KMS-11 (cell line): ENCODE data around the gene FRMD4A.

Experiments used
- H2AFZ ChIP-seq: fragments of 200-600 bp; sonication (generic); 2 replicates; pipeline ENCODE4 v1.6.1; 2016; ENCODE audit warnings: antibody characterized with exemption, mixed run types, low read depth
- H3K27ac ChIP-seq: fragments of 200-600 bp; sonication (generic); 2 replicates; pipeline ENCODE4 v1.6.1; 2016; ENCODE audit warnings: mild to moderate bottlenecking, mixed run types
- H3K27me3 ChIP-seq: fragments of 200-600 bp; sonication (generic); 2 replicates; pipeline ENCODE4 v1.6.1; 2017; ENCODE audit warnings: mild to moderate bottlenecking, low read depth, mixed run types, moderate library complexity; ENCODE audit not compliant: insufficient read depth
- H3K36me3 ChIP-seq: fragments of 200-600 bp; sonication (generic); 2 replicates; pipeline ENCODE4 v1.6.1; 2017; ENCODE audit warnings: mild to moderate bottlenecking, mixed run types; ENCODE audit not compliant: insufficient read depth
- H3K4me1 ChIP-seq: fragments of 200-600 bp; sonication (generic); 2 replicates; pipeline ENCODE4 v1.6.1; 2016; ENCODE audit warnings: mild to moderate bottlenecking, low read depth, mixed run types; ENCODE audit not compliant: poor library complexity, severe bottlenecking
- H3K4me2 ChIP-seq: fragments of 200-600 bp; sonication (generic); 2 replicates; pipeline ENCODE4 v1.7.0; 2016; ENCODE audit warnings: mild to moderate bottlenecking, mixed run types
- H3K4me3 ChIP-seq: fragments of 200-600 bp; sonication (generic); IDR thresholded peaks from 2 replicates; pipeline ENCODE4 v1.6.1; 2017; ENCODE audit warnings: low read depth, low read length, mixed read lengths; ENCODE audit not compliant: insufficient read depth
- H3K79me2 ChIP-seq: fragments of 200-600 bp; sonication (generic); 2 replicates; pipeline ENCODE4 v1.6.1; 2016; ENCODE audit warnings: low read depth, mixed run types; ENCODE audit not compliant: insufficient read depth
- H3K9ac ChIP-seq: fragments of 200-600 bp; sonication (generic); 2 replicates; pipeline ENCODE4 v1.6.1; 2016; ENCODE audit warnings: mild to moderate bottlenecking, mixed run types
- H4K20me1 ChIP-seq: fragments of 200-600 bp; sonication (generic); 2 replicates; pipeline ENCODE4 v1.6.1; 2016; ENCODE audit warnings: mild to moderate bottlenecking, mixed run types; ENCODE audit not compliant: insufficient read depth
- TF ChIP-seq, protein P1 (sequence below): fragments of 200-600 bp; sonication (generic); conservative IDR thresholded peaks from 2 replicates; pipeline ENCODE4 v1.6.1; 2017; ENCODE audit warnings: low read depth, mild to moderate bottlenecking, antibody characterized with exemption, low read length, moderate library complexity, mixed read lengths

The FRMD4A gene

DNA sequence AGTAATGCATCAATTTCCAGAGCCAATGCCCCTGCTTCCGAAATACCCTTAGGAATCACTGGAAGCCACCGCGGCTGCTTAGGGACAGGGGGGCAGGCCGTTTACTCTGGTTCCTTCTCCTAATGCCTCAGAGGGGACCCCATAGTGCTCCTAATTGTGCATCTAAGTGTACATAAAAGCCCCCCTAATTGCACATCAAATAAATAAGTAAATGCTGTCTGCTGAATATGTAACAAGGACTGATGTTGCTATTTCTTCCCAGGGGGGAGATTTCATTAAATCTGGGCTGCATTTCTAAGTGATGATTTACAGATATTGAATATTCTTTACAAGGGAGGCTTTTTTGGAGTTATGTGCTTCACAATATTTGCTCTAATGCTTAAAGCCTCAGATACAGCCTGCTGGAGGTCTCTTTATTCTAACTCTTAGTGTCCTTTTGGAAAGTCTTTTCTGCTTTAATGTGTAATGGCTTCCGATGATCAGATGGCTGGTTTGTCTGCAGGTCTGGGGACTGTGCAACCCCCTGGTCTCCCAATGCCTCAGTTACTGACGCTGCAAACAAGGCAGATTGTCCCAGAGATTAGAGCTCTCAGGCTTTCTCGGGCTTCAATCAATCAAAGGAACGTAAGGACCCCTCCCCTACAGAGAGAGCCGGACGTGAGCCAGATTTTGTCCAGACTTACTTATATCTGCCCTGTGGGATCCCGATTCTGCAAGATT, 601.0 kb downstream of the FRMD4A start:
- H3K36me3 ChIP-seq, result no peaks in the 10 kb centered on the region
- peaks cover 21% of the 10 kb centered on the region for H3K4me1 ChIP-seq
- H3K9ac ChIP-seq, result no peak overlapping the region
- no peaks in the 10 kb centered on the region for H3K79me2 ChIP-seq
- H3K27ac ChIP-seq, result no peak overlapping the region
- H3K27me3 ChIP-seq, result no peaks in the 10 kb centered on the region
- H3K4me3 ChIP-seq, result no peak overlapping the region
- no peaks in the 10 kb centered on the region for H4K20me1 ChIP-seq
- H3K4me2 ChIP-seq, result no peak overlapping the region
- H2AFZ ChIP-seq, result no peak overlapping the region
- TF ChIP-seq, protein P1, sequence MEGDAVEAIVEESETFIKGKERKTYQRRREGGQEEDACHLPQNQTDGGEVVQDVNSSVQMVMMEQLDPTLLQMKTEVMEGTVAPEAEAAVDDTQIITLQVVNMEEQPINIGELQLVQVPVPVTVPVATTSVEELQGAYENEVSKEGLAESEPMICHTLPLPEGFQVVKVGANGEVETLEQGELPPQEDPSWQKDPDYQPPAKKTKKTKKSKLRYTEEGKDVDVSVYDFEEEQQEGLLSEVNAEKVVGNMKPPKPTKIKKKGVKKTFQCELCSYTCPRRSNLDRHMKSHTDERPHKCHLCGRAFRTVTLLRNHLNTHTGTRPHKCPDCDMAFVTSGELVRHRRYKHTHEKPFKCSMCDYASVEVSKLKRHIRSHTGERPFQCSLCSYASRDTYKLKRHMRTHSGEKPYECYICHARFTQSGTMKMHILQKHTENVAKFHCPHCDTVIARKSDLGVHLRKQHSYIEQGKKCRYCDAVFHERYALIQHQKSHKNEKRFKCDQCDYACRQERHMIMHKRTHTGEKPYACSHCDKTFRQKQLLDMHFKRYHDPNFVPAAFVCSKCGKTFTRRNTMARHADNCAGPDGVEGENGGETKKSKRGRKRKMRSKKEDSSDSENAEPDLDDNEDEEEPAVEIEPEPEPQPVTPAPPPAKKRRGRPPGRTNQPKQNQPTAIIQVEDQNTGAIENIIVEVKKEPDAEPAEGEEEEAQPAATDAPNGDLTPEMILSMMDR, result no peak

DNA sequence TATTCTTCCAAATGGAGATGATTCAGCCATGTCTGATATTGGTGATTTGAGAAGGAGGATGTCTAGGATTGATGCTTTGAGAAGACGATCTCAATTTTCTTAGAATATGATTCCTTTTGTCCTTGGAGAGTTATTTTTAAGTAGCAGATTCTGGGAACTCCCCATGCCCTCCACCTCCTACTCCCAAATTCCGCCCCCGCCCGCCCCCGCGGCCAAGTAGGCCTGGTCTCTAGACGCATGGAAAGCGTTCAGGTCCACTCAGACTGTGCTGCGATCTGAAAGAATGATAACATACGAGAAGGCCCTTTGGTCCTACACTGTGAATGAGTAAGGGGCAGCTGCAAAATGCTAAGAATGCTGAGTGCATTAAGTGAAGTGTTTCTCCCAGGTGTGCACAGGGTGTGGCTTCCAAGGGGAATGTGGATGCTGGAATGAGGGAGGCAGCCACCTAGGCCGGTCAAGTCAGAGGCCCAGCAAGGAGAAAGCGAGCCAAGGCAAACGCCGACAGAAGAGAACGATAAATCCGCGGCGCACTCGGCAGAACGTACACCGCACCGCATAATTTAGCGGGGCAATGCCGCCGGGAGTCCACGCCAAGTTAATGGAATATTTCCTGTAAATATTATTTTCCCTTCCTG, 601.7 kb downstream of the FRMD4A start:
- Histone ChIP-seq H3K27ac (no peak overlapping the region), H3K4me3 (no peak overlapping the region), H4K20me1 (no peaks in the 10 kb centered on the region), H3K27me3 (no peaks in the 10 kb centered on the region), H3K36me3 (no peaks in the 10 kb centered on the region), H3K9ac (no peak overlapping the region), H3K4me1 (peaks cover 28% of the 10 kb centered on the region), H2AFZ (no peak overlapping the region), H3K4me2 (no peak overlapping the region), H3K79me2 (no peaks in the 10 kb centered on the region)
- TF ChIP-seq, protein P1, result no peak

DNA sequence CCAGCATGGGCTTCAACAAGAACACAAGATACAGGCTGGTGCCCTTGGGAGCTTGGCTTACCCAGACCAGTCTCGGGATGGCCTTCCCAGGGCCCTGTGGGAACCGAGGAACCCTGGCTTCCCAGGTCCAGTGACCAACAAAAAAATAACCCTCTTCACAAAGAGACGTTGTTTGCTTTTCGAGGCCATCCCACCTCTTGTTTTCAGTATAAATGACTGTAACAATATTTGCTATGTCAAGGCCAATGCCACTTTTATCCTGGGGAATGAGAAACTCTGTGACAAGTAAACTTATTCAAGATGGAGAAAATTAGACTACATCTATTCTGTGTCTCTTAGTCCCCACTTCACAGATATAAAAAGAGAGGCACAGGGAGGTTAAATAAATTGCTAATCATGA, 605.1 kb downstream of the FRMD4A start:
- Histone ChIP-seq H3K4me3 (no peak overlapping the region), H3K79me2 (no peaks in the 10 kb centered on the region), H4K20me1 (no peaks in the 10 kb centered on the region), H2AFZ (no peak overlapping the region), H3K27me3 (no peaks in the 10 kb centered on the region), H3K27ac (no peak overlapping the region), H3K4me2 (no peak overlapping the region), H3K9ac (no peak overlapping the region), H3K4me1 (peaks cover 28% of the 10 kb centered on the region), H3K36me3 (no peaks in the 10 kb centered on the region)
- TF ChIP-seq, protein P1, result no peak

DNA sequence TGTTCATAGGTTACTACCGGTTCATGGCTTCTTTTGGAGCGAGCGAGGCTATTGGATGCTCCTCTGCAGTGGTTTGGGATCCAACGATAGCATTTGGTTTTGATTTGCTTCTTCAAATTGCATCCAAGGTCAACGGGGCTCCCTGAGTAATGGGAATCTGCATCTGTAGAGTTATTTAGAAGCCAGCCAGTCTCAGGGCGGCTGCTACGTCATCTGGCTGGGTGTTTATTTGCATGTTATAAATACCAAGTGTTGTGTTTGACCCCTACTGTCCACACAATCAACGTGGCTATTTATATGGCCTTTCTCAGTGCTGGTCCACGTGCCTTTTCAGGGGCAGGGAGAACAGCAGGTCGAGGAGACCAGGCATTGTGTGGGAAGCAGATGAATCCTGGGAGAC, 606.2 kb downstream of the FRMD4A start:
- Histone ChIP-seq H2AFZ (no peak overlapping the region), H3K36me3 (no peaks in the 10 kb centered on the region), H4K20me1 (no peaks in the 10 kb centered on the region), H3K79me2 (no peaks in the 10 kb centered on the region), H3K9ac (no peak overlapping the region), H3K4me1 (peaks cover 39% of the 10 kb centered on the region), H3K4me2 (peak overlapping the region; percentile 56; the same call in 1 of the 2 replicates), H3K27ac (no peak overlapping the region), H3K4me3 (no peak overlapping the region), H3K27me3 (no peaks in the 10 kb centered on the region)
- TF ChIP-seq, protein P1, result no peak
